ENCODE measurements around the gene TRIM37. TPM values are rescaled to one million over a fixed set of nuclear protein-coding genes. Genes with fewer than 3 reads are reported as not detected.

The TRIM37 gene
- total and polyA plus RNA-seq, 2 of the 8 experiments (the other 6 are each of a cell fraction or from before 2014, with no cell fraction given), result 38.2 to 57.0 TPM

DNA sequence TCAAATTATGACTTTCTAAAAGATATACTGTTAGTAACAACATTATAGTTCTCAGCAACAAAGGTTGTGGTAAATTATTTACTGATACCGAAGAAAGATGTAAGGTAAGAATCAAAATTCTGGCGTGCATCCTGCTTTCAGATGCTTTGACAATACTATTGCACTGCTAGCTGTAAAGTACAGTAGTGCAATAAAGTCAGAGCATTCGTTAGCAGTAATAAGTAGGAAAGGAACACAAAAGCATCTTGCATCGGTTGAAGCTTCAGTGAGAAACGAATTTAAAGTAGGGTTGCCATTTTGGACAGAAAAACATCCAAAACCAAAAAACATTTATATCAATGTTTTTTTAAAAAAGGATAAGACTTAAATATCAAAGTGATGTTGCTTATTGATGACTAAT lies 44.3 kb upstream of the TRIM37 start:
- H3K27ac ChIP-seq (ENCODE audit: low read depth, low read length), result no peak overlapping the region
- H4K8ac ChIP-seq (ENCODE audit: extremely low read depth, insufficient read depth, low read length), result no peak overlapping the region
- H3K4me1 ChIP-seq (replicated peaks in 1 of 4; ENCODE audit: control insufficient read depth in 3 of 4, insufficient read depth in 4 of 4, low read length in 3 of 4), result peaks cover 0 to 8% (median 3%) of the 10 kb centered on the region in 4 experiments; a peak in 3 of 7 replicates
- H3K4ac ChIP-seq (replicated peaks; ENCODE audit: insufficient read length, low read depth, low read length), result no peak overlapping the region
- H2BK120ac ChIP-seq (replicated peaks; ENCODE audit: low read depth, low read length), result no peak overlapping the region
- POLR2A ChIA-PET (ENCODE audit: partially characterized antibody), result interaction anchor here (1.2 to 3.9 kb wide), 2 partner anchors 12 to 15 kb away, joined by 3 to 14 read pairs; no protein-coding TSS in a partner anchor
- H4K5ac ChIP-seq (ENCODE audit: insufficient read length, low read depth, low read length), result no peak overlapping the region
- H3K18ac ChIP-seq (ENCODE audit: extremely low read depth, low read length), result no peak overlapping the region
- H2BK20ac ChIP-seq (ENCODE audit: low read length), result no peak overlapping the region
- no peak overlapping the region for H2BK12ac ChIP-seq (ENCODE audit: low read depth, low read length)
- H3K23me2 ChIP-seq (ENCODE audit: low read depth, low read length), result peaks cover 8% of the 10 kb centered on the region
- no peaks in the 10 kb centered on the region for H3K9me3 ChIP-seq (ENCODE audit: insufficient read depth in 2 of 2, low read depth in 1 of 2, low read length in 1 of 2)
- H2AFZ ChIP-seq (ENCODE audit: low read length), result no peak overlapping the region
- H3K4me2 ChIP-seq (ENCODE audit: insufficient read depth in 1 of 2, low read depth in 2 of 2, low read length in 2 of 2), result no peak overlapping the region; a peak in 1 of 4 replicates
- H3K14ac ChIP-seq (ENCODE audit: insufficient read length), result no peak overlapping the region
- no peak for DNase-seq (ENCODE audit: low read depth in 1 of 2, low spot score in 2 of 2)
- no peak overlapping the region for H2BK15ac ChIP-seq (ENCODE audit: low read length)
- FAIRE-seq, result no peak
- H3K36me3 ChIP-seq (ENCODE audit: control insufficient read depth in 2 of 4, insufficient read depth in 4 of 4, low read length in 3 of 4), result no peaks in the 10 kb centered on the region
- CTCF ChIA-PET (ENCODE audit: partially characterized antibody), result no interaction called here
- H3K79me1 ChIP-seq (ENCODE audit: low read depth, low read length), result no peaks in the 10 kb centered on the region; the same call in 1 of the 2 replicates
- H2AK5ac ChIP-seq (ENCODE audit: low read depth, low read length), result no peak overlapping the region
- H3K4me3 ChIP-seq (ENCODE audit: extremely low read depth in 1 of 4, insufficient read depth in 2 of 4, low read depth in 3 of 4, low read length in 4 of 4), result peak overlapping the region in 1 of 4 experiments; percentile 10; a peak in 1 of 8 replicates
- H3K9ac ChIP-seq (replicated peaks in 1 of 4; ENCODE audit: extremely low read depth in 1 of 4, low read depth in 3 of 4, low read length in 3 of 4), result no peak overlapping the region
- H4K20me1 ChIP-seq (replicated peaks in 1 of 2; ENCODE audit: control insufficient read depth in 1 of 2, insufficient read depth in 2 of 2, low read length in 2 of 2), result peaks cover 2 to 3% of the 10 kb centered on the region in 2 experiments
- no peak overlapping the region for H3K23ac ChIP-seq (ENCODE audit: insufficient read length)
- WGBS, 2 experiments (ENCODE audit: extremely low coverage in 1 of 2, insufficient coverage in 1 of 2, insufficient read length in 1 of 2, insufficient replicate concordance in 2 of 2, low coverage in 1 of 2, low lambda C conversion rate in 2 of 2, missing lambda C conversion rate in 1 of 2), result 91% methylated on average over 5 of the region's 5 CpGs; no CpG with 5 or more reads in 1 of the 2 experiments
- H3K79me2 ChIP-seq (ENCODE audit: control insufficient read depth in 1 of 2, insufficient read depth in 2 of 2, low read length in 2 of 2), result peaks cover 18 to 87% of the 10 kb centered on the region in 2 experiments
- H2BK5ac ChIP-seq (ENCODE audit: low read depth, low read length), result no peak overlapping the region
- H3K27me3 ChIP-seq (replicated peaks in 1 of 4; ENCODE audit: control insufficient read depth in 3 of 4, extremely low read depth in 1 of 4, insufficient read depth in 3 of 4, low read length in 3 of 4), result no peaks in the 10 kb centered on the region
- no peak overlapping the region for H4K91ac ChIP-seq (replicated peaks; ENCODE audit: insufficient read length, low read length)
- no peak overlapping the region for H3K56ac ChIP-seq (replicated peaks; ENCODE audit: insufficient read length, low read depth, low read length)
- TF ChIP-seq, protein P1, sequence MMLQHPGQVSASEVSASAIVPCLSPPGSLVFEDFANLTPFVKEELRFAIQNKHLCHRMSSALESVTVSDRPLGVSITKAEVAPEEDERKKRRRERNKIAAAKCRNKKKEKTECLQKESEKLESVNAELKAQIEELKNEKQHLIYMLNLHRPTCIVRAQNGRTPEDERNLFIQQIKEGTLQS (IDR thresholded peaks at IDR 0.05; ENCODE audit: insufficient read depth, low read depth, low read length), result no peak
- TF ChIP-seq USF2 (IDR thresholded peaks at IDR 0.05; ENCODE audit: low read length) (no peak), EZH2 (IDR thresholded peaks at IDR 0.05; ENCODE audit: low read depth, low read length, severe bottlenecking) (no peak), SAP30 (IDR thresholded peaks at IDR 0.05; ENCODE audit: insufficient read depth, insufficient replicate concordance, low read length) (no peak), NRF1 (IDR thresholded peaks at IDR 0.05; ENCODE audit: low read depth, low read length) (no peak), CHD2 (IDR thresholded peaks at IDR 0.05; ENCODE audit: low read length) (no peak), ASH2L (IDR thresholded peaks at IDR 0.05; ENCODE audit: low read length) (no peak), RAD21 (IDR thresholded peaks at IDR 0.05 in 1 of 2, conservative IDR thresholded peaks at IDR 0.05 in 1 of 2; ENCODE audit: low read depth in 2 of 2, low read length in 2 of 2) (no peak), CBX8 (IDR thresholded peaks at IDR 0.05; ENCODE audit: borderline replicate concordance, low read depth, low read length) (no peak), BACH1 (IDR thresholded peaks at IDR 0.05; ENCODE audit: low read length) (no peak)

Data from H1 (cell line).